Measurements from ENCODE around the gene TEAD3. TPM values are rescaled to one million over a fixed set of nuclear protein-coding genes. Genes with fewer than 3 reads are reported as not detected.

TEAD3 gene
- total and polyA plus RNA-seq, 11 donors: 25.8 to 54.3 (median 35.2) TPM

- DNase-seq (peak; percentile 54 to 84 (median 73)), ATAC-seq (peak; percentile 73 to 95 (median 92))
- 30 to 35% (median 34%) methylated on average over 31 to 32 of the region's 32 CpGs for WGBS, 4 donors
- H3K36me3 ChIP-seq: no peaks in the 10 kb centered on the region
- peak overlapping the region in 9 of 12 donors; percentile 10 to 45 (median 28) for H3K4me3 ChIP-seq
- TF ChIP-seq POLR2A (IDR thresholded peaks at IDR 0.05): no peak
- TF ChIP-seq, protein P1, sequence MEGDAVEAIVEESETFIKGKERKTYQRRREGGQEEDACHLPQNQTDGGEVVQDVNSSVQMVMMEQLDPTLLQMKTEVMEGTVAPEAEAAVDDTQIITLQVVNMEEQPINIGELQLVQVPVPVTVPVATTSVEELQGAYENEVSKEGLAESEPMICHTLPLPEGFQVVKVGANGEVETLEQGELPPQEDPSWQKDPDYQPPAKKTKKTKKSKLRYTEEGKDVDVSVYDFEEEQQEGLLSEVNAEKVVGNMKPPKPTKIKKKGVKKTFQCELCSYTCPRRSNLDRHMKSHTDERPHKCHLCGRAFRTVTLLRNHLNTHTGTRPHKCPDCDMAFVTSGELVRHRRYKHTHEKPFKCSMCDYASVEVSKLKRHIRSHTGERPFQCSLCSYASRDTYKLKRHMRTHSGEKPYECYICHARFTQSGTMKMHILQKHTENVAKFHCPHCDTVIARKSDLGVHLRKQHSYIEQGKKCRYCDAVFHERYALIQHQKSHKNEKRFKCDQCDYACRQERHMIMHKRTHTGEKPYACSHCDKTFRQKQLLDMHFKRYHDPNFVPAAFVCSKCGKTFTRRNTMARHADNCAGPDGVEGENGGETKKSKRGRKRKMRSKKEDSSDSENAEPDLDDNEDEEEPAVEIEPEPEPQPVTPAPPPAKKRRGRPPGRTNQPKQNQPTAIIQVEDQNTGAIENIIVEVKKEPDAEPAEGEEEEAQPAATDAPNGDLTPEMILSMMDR (IDR thresholded peaks at IDR 0.05): peak; percentile 92 to 100 (median 97)
- no peak overlapping the region for H3K27ac ChIP-seq
- intact Hi-C loops (cut with DNase I): loop anchor here (1.0 to 10.0 kb wide), 9 partner anchors 49 to 234 kb away; partner anchors contain the start of gene ARMC12 (in 9 of the 10)
- peaks cover 0 to 3% (median 0%) of the 10 kb centered on the region in 9 donors for H3K27me3 ChIP-seq
- H3K4me1 ChIP-seq: peaks cover 0 to 12% (median 0%) of the 10 kb centered on the region in 12 donors
- no peaks in the 10 kb centered on the region for H3K9me3 ChIP-seq
Observed at GRCh38 chr6:35522660-35523658, 26.1 kb upstream of the TEAD3 start.

GRCh38 chr6:35522151-35522550, 25.3 kb upstream of the TEAD3 start:
- DNase-seq (no peak), ATAC-seq (peak in 1 of 4 donors; percentile 17)
- Histone ChIP-seq H3K4me3 (no peak overlapping the region), H3K4me1 (peaks cover 0 to 12% (median 0%) of the 10 kb centered on the region in 12 donors), H3K36me3 (no peaks in the 10 kb centered on the region), H3K27me3 (peaks cover 0 to 3% (median 0%) of the 10 kb centered on the region in 9 donors), H3K27ac (no peak overlapping the region), H3K9me3 (no peaks in the 10 kb centered on the region)
- WGBS, 4 donors: 70 to 77% (median 72%) methylated on average over 11 to 12 of the region's 12 CpGs
- TF ChIP-seq POLR2A (IDR thresholded peaks at IDR 0.05): no peak
- TF ChIP-seq, protein P1 (IDR thresholded peaks at IDR 0.05): no peak
- intact Hi-C loops (cut with DNase I): loop anchor here (1.0 to 10.0 kb wide), 8 partner anchors 50 to 235 kb away; partner anchors contain the start of gene ARMC12 (in 7 of the 10)

DNA sequence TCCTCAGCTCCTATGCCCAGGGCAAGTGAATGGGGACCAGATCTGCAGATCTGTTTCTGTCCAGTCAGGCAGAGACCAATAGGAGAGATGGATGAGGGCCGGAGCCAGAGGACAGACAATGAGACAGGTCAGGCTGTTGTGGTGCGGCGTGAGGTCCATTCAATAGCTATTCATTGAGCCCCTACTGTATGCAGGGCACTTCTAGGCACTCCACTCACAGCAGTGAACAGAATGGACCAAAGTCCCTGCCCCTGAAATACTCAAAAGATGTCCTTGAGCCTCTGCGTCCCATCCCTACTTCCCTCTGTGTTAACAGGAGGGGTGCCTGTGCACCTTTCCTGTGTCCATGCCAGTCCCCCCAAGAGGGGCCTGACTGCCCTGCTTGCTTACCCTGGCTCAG, 24.4 kb upstream of the TEAD3 start:
- Histone ChIP-seq H3K9me3 (no peaks in the 10 kb centered on the region), H3K27ac (no peak overlapping the region), H3K4me3 (no peak overlapping the region), H3K27me3 (peaks cover 0 to 3% (median 0%) of the 10 kb centered on the region in 9 donors), H3K4me1 (peaks cover 0 to 12% (median 0%) of the 10 kb centered on the region in 12 donors), H3K36me3 (no peaks in the 10 kb centered on the region)
- no peak for TF ChIP-seq POLR2A (IDR thresholded peaks at IDR 0.05)
- TF ChIP-seq, protein P1 (IDR thresholded peaks at IDR 0.05): no peak
- DNase-seq (no peak), ATAC-seq (no peak)
- 89 to 97% (median 92%) methylated on average over 4 of the region's 4 CpGs for WGBS, 4 donors
- intact Hi-C loops (cut with DNase I): loop anchor here in 8 of 10 donors (5.0 to 10.0 kb wide), 5 partner anchors 51 to 236 kb away; partner anchors contain the start of gene ARMC12 (in 1 of the 8)
